Astrocyte (in vitro differentiated cells and primary cell): ENCODE measurements around the gene DAPP1. TPM values are rescaled to one million over a fixed set of nuclear protein-coding genes. Genes with fewer than 3 reads are reported as not detected.

Experiments used
- DNase-seq: peaks from one replicate; pipeline ENCODE4 v3.0.0-alpha.2; 2010; ENCODE audit warnings: low read depth
- FAIRE-seq: peaks from 2 replicates; lab custom pipeline; 2011; peaks lifted over from hg19 to GRCh38; lab: Jason Lieb, UNC
- H2AFZ ChIP-seq: 2 replicates; pipeline ENCODE4 v1.6.0; 2012; ENCODE audit warnings: low read depth, low read length, inconsistent platforms
- H3K27ac ChIP-seq: 2 replicates; pipeline ENCODE4 v1.5.1; 2011; ENCODE audit warnings: low read depth, low read length, inconsistent platforms
- H3K27me3 ChIP-seq: 2 replicates; pipeline ENCODE4 v1.6.0; 2011; ENCODE audit warnings: low read length, inconsistent platforms; ENCODE audit not compliant: insufficient read depth
- H3K36me3 ChIP-seq: 2 replicates; pipeline ENCODE4 v1.5.1; 2011; ENCODE audit warnings: low read length, inconsistent platforms; ENCODE audit not compliant: insufficient read depth
- H3K4me1 ChIP-seq: 2 replicates; pipeline ENCODE4 v1.5.1; 2011; ENCODE audit warnings: low read length, inconsistent platforms; ENCODE audit not compliant: insufficient read depth
- H3K4me2 ChIP-seq: 2 replicates; pipeline ENCODE4 v1.6.0; 2012; ENCODE audit warnings: low read length, inconsistent platforms
- H3K4me3 ChIP-seq: 2 replicates; pipeline ENCODE4 v1.5.1; 2011; ENCODE audit warnings: low read depth, mild to moderate bottlenecking, low read length, inconsistent platforms; ENCODE audit not compliant: insufficient read depth
- H3K79me2 ChIP-seq: 2 replicates; pipeline ENCODE4 v1.6.0; 2012; ENCODE audit warnings: mild to moderate bottlenecking, low read length, inconsistent platforms; ENCODE audit not compliant: insufficient read depth
- H3K9ac ChIP-seq: 2 replicates; pipeline ENCODE4 v1.6.0; 2012; ENCODE audit warnings: mild to moderate bottlenecking, low read length, inconsistent platforms
- H3K9me3 ChIP-seq: 2 replicates; pipeline ENCODE4 v1.5.1; 2012; ENCODE audit warnings: low read depth, mild to moderate bottlenecking, low read length, inconsistent platforms; ENCODE audit not compliant: insufficient read depth
- H4K20me1 ChIP-seq: 2 replicates; pipeline ENCODE4 v1.6.0; 2012; ENCODE audit warnings: low read length, inconsistent platforms; ENCODE audit not compliant: insufficient read depth
- H3K27ac Mint-ChIP-seq: one replicate; pipeline ENCODE4 v1.8.0; 2021; ENCODE audit warnings: mild to moderate bottlenecking, mixed read lengths; ENCODE audit not compliant: unreplicated experiment
- H3K27me3 Mint-ChIP-seq: one replicate; pipeline ENCODE4 v1.8.0; 2021; ENCODE audit warnings: low read depth, mixed read lengths; ENCODE audit not compliant: unreplicated experiment
- H3K36me3 Mint-ChIP-seq: one replicate; pipeline ENCODE4 v1.8.0; 2021; ENCODE audit warnings: low read depth, mixed read lengths; ENCODE audit not compliant: unreplicated experiment
- H3K4me1 Mint-ChIP-seq: one replicate; pipeline ENCODE4 v1.8.0; 2021; ENCODE audit warnings: low read depth, mixed read lengths; ENCODE audit not compliant: unreplicated experiment
- H3K4me3 Mint-ChIP-seq: one replicate; pipeline ENCODE4 v1.8.0; 2021; ENCODE audit warnings: mild to moderate bottlenecking, moderate library complexity, mixed read lengths; ENCODE audit not compliant: unreplicated experiment
- H3K9me3 Mint-ChIP-seq: one replicate; pipeline ENCODE4 v1.8.0; 2021; ENCODE audit warnings: mild to moderate bottlenecking, mixed read lengths; ENCODE audit not compliant: unreplicated experiment
- CTCF ChIP-seq: IDR thresholded peaks from 2 replicates; pipeline ENCODE4 v1.5.1; 2011; ENCODE audit warnings: low read depth, mild to moderate bottlenecking, inconsistent platforms, low read length, moderate library complexity; ENCODE audit not compliant: insufficient read depth
- EZH2 ChIP-seq: IDR thresholded peaks from 2 replicates; pipeline ENCODE4 v1.6.1; 2012; ENCODE audit warnings: mild to moderate bottlenecking, low read length, inconsistent platforms; ENCODE audit not compliant: insufficient read depth
- total RNA-seq: library from RNA; stranded (reverse); gene quantifications from 2 replicates; pipeline ENCODE4 v1.2.1, GENCODE V29; 2021

The DAPP1 gene
- total RNA-seq, 1 donor from 2014 or later = 0.59 TPM

DNA sequence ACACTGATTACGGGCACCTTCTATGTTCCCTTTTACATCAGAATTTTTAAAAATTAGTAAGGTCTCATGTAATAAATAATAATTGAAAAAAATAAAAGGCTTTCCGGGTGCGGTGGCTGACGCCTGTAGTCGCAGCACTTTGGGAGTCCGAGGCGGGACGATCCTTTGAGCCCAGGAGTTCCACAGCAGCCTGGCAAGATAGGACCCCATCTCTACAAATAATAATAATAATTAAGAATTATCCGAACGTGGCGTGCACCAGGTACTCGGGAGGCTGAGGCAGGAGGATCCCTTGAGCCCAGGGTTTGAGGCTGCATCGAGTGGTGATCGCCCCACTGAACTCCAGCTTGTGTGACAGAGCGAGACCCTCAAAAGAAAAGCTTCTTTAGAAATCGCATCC, 78.4 kb downstream of the DAPP1 start:
- Histone ChIP-seq H3K9me3 (no peaks in the 10 kb centered on the region), H3K4me3 (peak overlapping the region; percentile 92), H3K27me3 (no peaks in the 10 kb centered on the region), H3K36me3 (peaks cover 8% of the 10 kb centered on the region), H4K20me1 (no peaks in the 10 kb centered on the region), H3K4me2 (peak overlapping the region; percentile 93), H3K27ac (no peak overlapping the region), H3K4me1 (peaks cover 5% of the 10 kb centered on the region), H3K79me2 (peaks cover 43% of the 10 kb centered on the region), H3K9ac (peak overlapping the region; percentile 75), H2AFZ (no peak overlapping the region)
- DNase-seq (no peak), FAIRE-seq (no peak)
- no peaks in the 10 kb centered on the region for H3K27me3 Mint-ChIP-seq
- H3K9me3 Mint-ChIP-seq = no peaks in the 10 kb centered on the region
- H3K27ac Mint-ChIP-seq = peak overlapping the region; percentile 87
- peak overlapping the region; percentile 87 for H3K4me3 Mint-ChIP-seq
- no peaks in the 10 kb centered on the region for H3K36me3 Mint-ChIP-seq
- TF ChIP-seq CTCF (no peak), EZH2 (no peak)
- peaks cover 17% of the 10 kb centered on the region for H3K4me1 Mint-ChIP-seq

DNA sequence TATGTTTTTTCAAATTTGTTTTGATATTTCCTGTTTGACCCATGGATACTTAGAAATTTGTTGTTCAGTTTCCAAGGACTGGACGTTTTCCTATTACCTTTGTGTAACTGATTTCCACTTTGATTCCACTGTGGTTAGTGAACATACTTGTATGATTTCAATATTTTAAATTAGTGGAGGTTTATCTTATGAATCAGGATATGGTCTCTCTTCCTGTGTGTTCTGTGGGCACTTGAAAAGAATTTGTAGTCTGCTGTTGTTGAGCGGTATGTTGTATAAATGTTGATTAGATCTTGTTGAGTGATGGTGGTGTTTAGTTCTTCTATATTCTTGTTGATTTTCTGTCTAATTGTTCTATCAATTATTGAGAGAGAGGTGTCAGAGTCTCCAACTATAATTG, 98.8 kb downstream of the DAPP1 start:
- Histone ChIP-seq H3K79me2 (peaks cover 5% of the 10 kb centered on the region), H2AFZ (no peak overlapping the region), H3K4me2 (no peak overlapping the region), H3K36me3 (peaks cover 3% of the 10 kb centered on the region), H3K9ac (no peak overlapping the region), H3K27ac (no peak overlapping the region), H3K9me3 (no peaks in the 10 kb centered on the region), H3K27me3 (no peaks in the 10 kb centered on the region), H3K4me1 (no peaks in the 10 kb centered on the region), H4K20me1 (no peaks in the 10 kb centered on the region), H3K4me3 (no peak overlapping the region)
- DNase-seq = no peak
- H3K36me3 Mint-ChIP-seq = peaks cover 17% of the 10 kb centered on the region
- H3K4me3 Mint-ChIP-seq = no peak overlapping the region
- H3K27ac Mint-ChIP-seq = no peak overlapping the region
- H3K9me3 Mint-ChIP-seq = peaks cover 6% of the 10 kb centered on the region
- no peaks in the 10 kb centered on the region for H3K27me3 Mint-ChIP-seq
- TF ChIP-seq CTCF (no peak), EZH2 (no peak)
- FAIRE-seq = peak; percentile 56
- H3K4me1 Mint-ChIP-seq = no peaks in the 10 kb centered on the region

- Histone ChIP-seq H3K27me3 (no peaks in the 10 kb centered on the region), H3K36me3 (peaks cover 6% of the 10 kb centered on the region), H3K27ac (no peak overlapping the region), H3K9me3 (no peaks in the 10 kb centered on the region), H3K79me2 (peaks cover 8% of the 10 kb centered on the region), H4K20me1 (no peaks in the 10 kb centered on the region), H3K4me2 (no peak overlapping the region), H3K4me3 (no peak overlapping the region), H3K4me1 (no peaks in the 10 kb centered on the region), H3K9ac (no peak overlapping the region), H2AFZ (no peak overlapping the region)
- Mint-ChIP-seq H3K9me3 (peaks cover 6% of the 10 kb centered on the region), H3K27ac (no peak overlapping the region), H3K4me3 (no peak overlapping the region), H3K36me3 (peaks cover 17% of the 10 kb centered on the region), H3K4me1 (no peaks in the 10 kb centered on the region), H3K27me3 (no peaks in the 10 kb centered on the region)
- FAIRE-seq (no peak), DNase-seq (no peak)
- TF ChIP-seq CTCF = no peak
These were observed 100.9 kb downstream of the DAPP1 start for GRCh38 chr4:99917575-99917974.
